Type B pancreatic cell (in vitro differentiated cells): Measurements from ENCODE around the gene LRRC26. TPM values are rescaled to one million over a fixed set of nuclear protein-coding genes. Genes with fewer than 3 reads are reported as not detected.

Experiments
- DNase-seq: peaks from one replicate; pipeline ENCODE4 v3.0.0; 2021; ENCODE audit warnings: mixed read lengths; ENCODE audit not compliant: unreplicated experiment; ENCODE audit errors: extremely low spot score
- H3K27ac Mint-ChIP-seq: 2 replicates; pipeline ENCODE4 v1.8.0; 2021; ENCODE audit warnings: mild to moderate bottlenecking, mixed read lengths
- H3K27me3 Mint-ChIP-seq: 2 replicates; pipeline ENCODE4 v1.8.0; 2021; ENCODE audit warnings: mixed read lengths
- H3K36me3 Mint-ChIP-seq: 2 replicates; pipeline ENCODE4 v1.8.0; 2021; ENCODE audit warnings: mixed read lengths
- H3K4me1 Mint-ChIP-seq: one replicate; pipeline ENCODE4 v1.8.0; 2021; ENCODE audit warnings: mixed read lengths; ENCODE audit not compliant: unreplicated experiment
- H3K4me3 Mint-ChIP-seq: 2 replicates; pipeline ENCODE4 v1.8.0; 2021; ENCODE audit warnings: mild to moderate bottlenecking, mixed read lengths
- H3K9me3 Mint-ChIP-seq: 2 replicates; pipeline ENCODE4 v1.8.0; 2021; ENCODE audit warnings: mixed read lengths
- total RNA-seq: library from RNA; stranded (reverse); gene quantifications from 2 replicates; pipeline ENCODE4 v1.2.1, GENCODE V29; 2021; ENCODE audit warnings: low replicate concordance
- TF ChIP-seq, protein P1 (sequence below): fragments of 200-600 bp; sonication (generic); conservative IDR thresholded peaks from 2 replicates; pipeline ENCODE4 v1.5.0; 2021; ENCODE audit warnings: antibody characterized with exemption, mild to moderate bottlenecking

LRRC26 gene
- total RNA-seq, 1 donor from 2014 or later: 0.77 TPM

DNA sequence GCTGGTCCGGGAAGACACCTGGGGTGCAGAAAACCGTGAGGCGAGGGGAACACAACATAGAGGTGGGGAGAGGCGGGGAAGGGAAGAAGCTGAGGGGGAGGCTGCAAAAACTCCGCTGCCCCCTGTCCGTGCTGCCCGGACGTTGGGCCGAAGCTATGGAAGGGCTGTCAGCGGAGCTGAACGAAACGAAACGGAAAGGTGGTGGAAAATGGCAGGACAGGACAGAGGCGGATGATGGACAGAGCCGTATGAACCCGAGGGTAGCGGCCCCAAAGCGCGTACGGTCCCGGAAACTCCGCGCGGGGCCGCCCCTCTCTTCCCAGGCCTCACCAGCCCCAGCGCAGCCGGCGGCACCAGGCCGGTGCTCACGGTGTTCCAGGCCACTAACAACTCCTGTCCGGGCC is 18.2 kb upstream of the LRRC26 start:
- Mint-ChIP-seq H3K4me3 (peak overlapping the region; percentile 91), H3K27ac (peak overlapping the region; percentile 85), H3K36me3 (no peaks in the 10 kb centered on the region), H3K9me3 (no peaks in the 10 kb centered on the region), H3K4me1 (peaks cover 5% of the 10 kb centered on the region), H3K27me3 (no peaks in the 10 kb centered on the region)
- no peak for DNase-seq
- TF ChIP-seq, protein P1, sequence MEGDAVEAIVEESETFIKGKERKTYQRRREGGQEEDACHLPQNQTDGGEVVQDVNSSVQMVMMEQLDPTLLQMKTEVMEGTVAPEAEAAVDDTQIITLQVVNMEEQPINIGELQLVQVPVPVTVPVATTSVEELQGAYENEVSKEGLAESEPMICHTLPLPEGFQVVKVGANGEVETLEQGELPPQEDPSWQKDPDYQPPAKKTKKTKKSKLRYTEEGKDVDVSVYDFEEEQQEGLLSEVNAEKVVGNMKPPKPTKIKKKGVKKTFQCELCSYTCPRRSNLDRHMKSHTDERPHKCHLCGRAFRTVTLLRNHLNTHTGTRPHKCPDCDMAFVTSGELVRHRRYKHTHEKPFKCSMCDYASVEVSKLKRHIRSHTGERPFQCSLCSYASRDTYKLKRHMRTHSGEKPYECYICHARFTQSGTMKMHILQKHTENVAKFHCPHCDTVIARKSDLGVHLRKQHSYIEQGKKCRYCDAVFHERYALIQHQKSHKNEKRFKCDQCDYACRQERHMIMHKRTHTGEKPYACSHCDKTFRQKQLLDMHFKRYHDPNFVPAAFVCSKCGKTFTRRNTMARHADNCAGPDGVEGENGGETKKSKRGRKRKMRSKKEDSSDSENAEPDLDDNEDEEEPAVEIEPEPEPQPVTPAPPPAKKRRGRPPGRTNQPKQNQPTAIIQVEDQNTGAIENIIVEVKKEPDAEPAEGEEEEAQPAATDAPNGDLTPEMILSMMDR: no peak

DNA sequence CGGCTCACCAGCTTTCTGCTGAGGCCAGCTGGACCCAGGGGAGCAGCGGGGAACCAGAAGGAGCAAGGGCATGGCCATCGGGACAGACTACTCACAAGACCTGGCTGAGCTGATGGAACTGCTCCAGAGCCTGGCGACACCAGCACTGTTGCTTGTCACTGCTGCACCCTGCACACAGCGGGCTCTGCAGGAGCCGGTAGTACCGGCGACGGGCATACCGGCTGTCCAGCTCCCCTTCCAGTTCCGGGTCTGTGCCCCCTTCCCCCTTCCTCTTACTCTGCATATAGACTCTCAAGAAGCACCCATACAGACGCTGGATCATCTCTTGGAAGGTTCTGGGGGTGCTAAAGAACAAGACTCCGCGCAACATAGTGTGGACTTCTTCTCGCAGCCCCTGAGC is 17.5 kb upstream of the LRRC26 start:
- H3K27me3 Mint-ChIP-seq: no peaks in the 10 kb centered on the region
- H3K4me1 Mint-ChIP-seq: peaks cover 5% of the 10 kb centered on the region
- peak overlapping the region; percentile 85 for H3K27ac Mint-ChIP-seq
- TF ChIP-seq, protein P1: no peak
- no peaks in the 10 kb centered on the region for H3K9me3 Mint-ChIP-seq
- no peaks in the 10 kb centered on the region for H3K36me3 Mint-ChIP-seq
- peak overlapping the region; percentile 91 for H3K4me3 Mint-ChIP-seq
- DNase-seq: no peak

DNA sequence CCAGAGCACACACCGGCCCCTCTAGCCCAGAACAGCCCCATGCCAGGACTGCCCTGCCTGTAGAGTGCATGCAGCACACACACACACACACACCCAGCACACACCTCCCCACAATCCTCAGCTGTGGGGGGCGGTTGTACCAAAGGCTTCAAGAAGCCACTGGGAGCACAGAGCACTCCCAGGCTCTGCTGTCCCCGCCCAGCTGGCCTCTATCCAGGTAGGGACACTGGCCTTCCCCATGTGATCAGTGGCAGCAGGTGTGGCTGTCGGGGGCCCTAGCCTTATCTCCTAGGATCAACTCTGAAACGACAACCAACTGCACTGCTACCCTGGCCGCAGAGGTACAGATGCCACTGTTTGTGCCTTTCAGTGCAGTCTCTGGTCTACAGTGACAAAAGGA is 16.5 kb upstream of the LRRC26 start:
- peak overlapping the region; percentile 59 for H3K27ac Mint-ChIP-seq
- TF ChIP-seq, protein P1: no peak
- H3K4me3 Mint-ChIP-seq: peak overlapping the region; percentile 91
- H3K4me1 Mint-ChIP-seq: peaks cover 5% of the 10 kb centered on the region
- H3K9me3 Mint-ChIP-seq: no peaks in the 10 kb centered on the region
- no peak for DNase-seq
- H3K36me3 Mint-ChIP-seq: no peaks in the 10 kb centered on the region
- no peaks in the 10 kb centered on the region for H3K27me3 Mint-ChIP-seq

DNA sequence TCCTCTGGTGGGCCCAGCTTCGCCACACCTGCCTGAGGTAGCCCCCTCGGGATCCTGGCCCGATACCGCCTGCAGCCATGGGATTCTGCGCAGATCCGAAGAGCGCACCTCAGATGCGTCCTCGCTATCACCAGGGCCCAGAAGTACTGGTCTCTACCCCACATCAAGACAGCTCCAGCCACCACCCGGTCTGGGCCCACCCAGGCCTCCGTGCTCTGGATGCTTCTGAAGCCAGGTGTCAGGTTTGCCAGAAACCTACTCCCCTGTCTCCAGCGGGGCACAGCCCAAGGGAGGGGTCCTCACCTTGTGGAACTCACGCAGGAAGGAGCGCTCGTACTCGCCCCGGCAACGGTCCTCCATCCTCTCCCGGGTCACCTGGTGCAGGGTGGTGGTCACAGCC is 16.1 kb upstream of the LRRC26 start:
- DNase-seq: no peak
- H3K27ac Mint-ChIP-seq: no peak overlapping the region
- H3K4me3 Mint-ChIP-seq: no peak overlapping the region
- no peaks in the 10 kb centered on the region for H3K9me3 Mint-ChIP-seq
- no peaks in the 10 kb centered on the region for H3K27me3 Mint-ChIP-seq
- H3K4me1 Mint-ChIP-seq: peaks cover 5% of the 10 kb centered on the region
- H3K36me3 Mint-ChIP-seq: no peaks in the 10 kb centered on the region
- TF ChIP-seq, protein P1: no peak

DNA sequence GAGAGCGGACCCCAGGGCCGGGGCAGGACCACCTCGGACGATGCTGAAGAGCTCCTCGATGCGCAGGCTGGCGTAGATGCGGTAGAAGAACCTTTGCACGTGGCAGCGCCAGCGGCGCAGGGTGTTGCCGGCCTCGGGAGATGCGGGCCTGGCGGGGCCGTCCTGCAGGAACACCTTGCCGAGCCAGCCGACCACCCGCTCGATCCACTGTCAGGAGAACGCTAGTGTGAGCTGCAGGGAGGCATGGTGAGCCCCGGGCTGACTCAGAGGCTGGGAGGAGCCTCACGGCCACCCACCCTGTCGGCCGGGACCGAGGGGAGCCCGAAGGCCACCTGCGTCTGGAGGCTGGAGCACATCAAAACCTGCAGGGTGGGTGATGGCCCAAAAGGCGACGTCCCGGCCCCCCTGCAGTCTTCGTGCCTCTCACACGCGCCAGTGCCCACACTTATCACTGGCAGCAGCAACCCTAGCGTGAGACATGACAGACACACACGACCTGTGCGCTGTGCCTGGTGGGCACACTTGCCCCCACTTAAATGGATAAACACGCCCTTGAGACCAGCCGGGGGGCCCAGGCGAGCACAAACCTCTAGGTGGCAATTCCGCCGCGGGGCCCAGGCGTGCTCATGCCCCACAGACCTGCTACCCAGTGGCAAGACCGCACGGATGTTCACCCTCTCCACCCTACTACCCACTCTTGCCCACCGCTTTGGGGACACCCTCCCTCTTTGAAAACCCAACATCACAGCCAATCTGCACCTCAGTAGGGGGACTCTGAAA is 15.2 kb upstream of the LRRC26 start:
- no peaks in the 10 kb centered on the region for H3K27me3 Mint-ChIP-seq
- no peak overlapping the region for H3K4me3 Mint-ChIP-seq
- no peaks in the 10 kb centered on the region for H3K36me3 Mint-ChIP-seq
- peaks cover 5% of the 10 kb centered on the region for H3K4me1 Mint-ChIP-seq
- H3K9me3 Mint-ChIP-seq: no peaks in the 10 kb centered on the region
- DNase-seq: no peak
- TF ChIP-seq, protein P1: no peak
- H3K27ac Mint-ChIP-seq: no peak overlapping the region
